GM18511 (cell line): Measurements from ENCODE around the gene SUN2.

Experiments used
- ATAC-seq: cut with Tn5 transposase; IDR thresholded peaks from one replicate; pipeline ENCODE4 v1.9.1; 2021; ENCODE audit warnings: mild to moderate bottlenecking, moderate library complexity; ENCODE audit not compliant: unreplicated experiment

The SUN2 gene

GRCh38 chr22:38754751-38755154 is 1.0 kb downstream of the SUN2 start:
- no peak for ATAC-seq

GRCh38 chr22:38753948-38754750 is 1.6 kb downstream of the SUN2 start:
- ATAC-seq: no peak

GRCh38 chr22:38751422-38752346 is 4.1 kb downstream of the SUN2 start:
- ATAC-seq: peak; percentile 49

- no peak for ATAC-seq
Measured at GRCh38 chr22:38751066-38751421, 4.8 kb downstream of the SUN2 start.

GRCh38 chr22:38750638-38751037 is 5.2 kb downstream of the SUN2 start:
- ATAC-seq: no peak

- no peak for ATAC-seq
Measured at GRCh38 chr22:38750104-38750503, 5.7 kb downstream of the SUN2 start.

- no peak for ATAC-seq
Measured at GRCh38 chr22:38748487-38749136, 7.2 kb downstream of the SUN2 start.

- ATAC-seq: no peak
Measured at GRCh38 chr22:38745676-38746460, 9.9 kb downstream of the SUN2 start.

GRCh38 chr22:38744981-38745380 is 10.8 kb downstream of the SUN2 start:
- no peak for ATAC-seq

- ATAC-seq: no peak
Measured at GRCh38 chr22:38742176-38742942, 13.4 kb downstream of the SUN2 start.

GRCh38 chr22:38741576-38741975 is 14.2 kb downstream of the SUN2 start:
- ATAC-seq: no peak

- no peak for ATAC-seq
Measured at GRCh38 chr22:38741166-38741565, 14.6 kb downstream of the SUN2 start.

GRCh38 chr22:38740754-38741153 is 15.0 kb downstream of the SUN2 start:
- no peak for ATAC-seq

GRCh38 chr22:38740116-38740723 is 15.6 kb downstream of the SUN2 start:
- ATAC-seq: no peak

- ATAC-seq: no peak
Measured at GRCh38 chr22:38739300-38740055, 16.3 kb downstream of the SUN2 start.

- no peak for ATAC-seq
Measured at GRCh38 chr22:38738475-38739070, 17.2 kb downstream of the SUN2 start.

- ATAC-seq: no peak
Measured at GRCh38 chr22:38737302-38738060, 18.3 kb downstream of the SUN2 start.

- ATAC-seq: no peak
Measured at GRCh38 chr22:38736257-38736570, 19.6 kb downstream of the SUN2 start.
